Activated CD4-positive, alpha-beta T cell treated with anti-CD3 and anti-CD28 coated beads for 4 hours (primary cell): ENCODE measurements around the gene CNOT8.
A peak's percentile ranks its signal among the peaks of the same experiment; 100 is the strongest.

Experiments used
- DNase-seq, 2 donors: peaks; one replicate each; pipeline ENCODE4 v3.0.0-alpha.2; 2020

The CNOT8 gene

GRCh38 chr5:154836225-154836624 lies 22.2 kb upstream of the CNOT8 start:
- DNase-seq = no peak

DNA sequence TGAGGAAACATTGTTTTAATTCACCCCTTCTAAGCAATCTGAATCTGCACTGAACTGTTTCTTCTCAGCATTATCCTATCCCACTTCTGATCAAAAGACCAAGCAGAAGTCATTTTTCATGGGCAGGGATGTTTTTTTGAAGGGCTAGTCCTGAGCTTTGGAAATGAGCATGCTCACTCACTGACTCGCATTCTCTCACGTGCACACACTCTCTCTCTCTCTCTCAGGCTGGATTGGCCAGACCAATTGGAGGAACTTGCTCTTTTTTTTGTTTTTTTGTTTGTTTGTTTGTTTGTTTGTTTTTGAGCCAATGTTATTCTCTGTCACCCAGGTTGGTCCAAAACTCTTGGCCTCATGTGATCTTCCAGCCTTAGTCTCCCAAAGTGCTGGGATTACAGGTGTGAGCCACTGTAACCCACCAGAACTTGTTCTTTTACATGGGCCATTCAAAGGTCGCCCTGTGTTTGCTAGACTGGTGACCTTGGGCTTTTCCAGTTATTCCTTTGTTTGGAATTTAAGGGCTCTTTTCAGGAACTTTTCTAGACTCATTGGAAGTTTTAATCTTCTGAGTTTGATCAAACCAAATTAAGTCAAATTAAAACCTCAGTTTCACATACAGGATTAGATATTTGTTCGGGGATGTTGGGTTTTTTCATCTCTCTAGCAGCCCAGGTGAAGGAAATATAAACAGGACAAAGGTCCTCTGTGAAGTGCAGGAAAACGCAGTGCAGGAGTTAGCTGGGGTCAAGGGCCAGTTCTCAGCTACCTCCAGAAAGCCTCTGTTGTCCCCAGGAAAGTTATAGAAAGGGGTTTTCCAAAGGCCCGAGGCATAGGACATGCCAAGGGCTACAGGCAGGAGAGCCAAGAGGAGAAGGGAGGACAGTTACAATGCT lies 21.2 kb upstream of the CNOT8 start:
- DNase-seq = no peak

DNA sequence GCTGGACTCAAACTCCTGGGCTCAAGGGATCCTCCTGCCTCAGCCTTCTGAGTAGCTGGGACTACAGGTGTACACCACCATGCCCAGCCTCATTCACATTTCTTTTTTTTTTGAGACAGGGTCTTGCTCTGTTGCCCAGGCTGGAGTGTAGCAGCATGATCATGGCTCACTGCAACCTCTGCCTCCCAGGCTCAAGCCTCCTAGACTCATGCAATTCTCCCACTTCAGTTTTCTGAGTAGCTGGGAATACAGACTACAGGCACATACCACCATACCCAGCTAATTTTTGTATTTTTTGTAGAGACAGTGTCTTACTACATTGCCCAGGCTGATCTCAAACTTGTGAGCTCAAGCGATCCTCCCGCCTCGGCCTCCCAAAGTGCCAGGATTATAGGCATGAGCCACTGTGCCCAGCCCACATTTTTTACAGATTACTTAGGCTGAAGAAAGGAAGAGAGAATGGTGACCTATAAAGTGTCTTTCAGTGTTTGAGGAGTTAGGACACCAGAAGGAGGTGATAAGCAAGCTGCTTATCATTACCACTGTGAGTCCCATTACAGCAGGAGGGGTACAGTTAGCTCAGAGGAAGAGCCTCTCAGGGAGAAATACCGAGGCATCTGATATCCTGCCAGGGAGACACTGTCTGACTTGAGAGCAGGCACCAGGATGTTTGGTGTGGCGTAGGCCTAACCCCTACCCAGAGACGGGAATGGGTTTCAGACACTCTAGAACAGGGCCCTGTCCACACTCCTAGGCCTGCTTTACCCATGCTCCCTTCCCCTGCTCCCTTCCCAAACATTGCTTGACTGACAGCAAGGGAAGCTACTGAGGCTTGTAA lies 17.8 kb upstream of the CNOT8 start:
- DNase-seq = no peak

DNA sequence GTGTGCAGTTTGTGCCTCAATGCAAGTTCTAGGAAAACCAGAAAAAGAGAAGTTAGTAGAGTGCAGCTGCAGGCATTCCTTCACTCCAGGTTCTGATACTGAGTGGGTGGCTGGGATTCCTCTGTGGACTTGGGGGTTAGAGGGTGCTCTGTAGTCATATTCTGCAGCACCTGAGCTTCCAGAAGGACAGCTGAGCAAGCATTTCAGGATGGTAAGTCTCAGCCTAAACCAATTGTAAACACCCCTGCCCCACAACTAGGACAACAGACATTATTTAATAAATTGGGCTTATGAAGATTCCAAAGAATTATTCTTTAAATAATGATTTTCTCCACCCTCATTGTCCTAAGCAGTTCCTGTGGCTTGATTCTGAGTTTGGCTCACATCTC lies 17.2 kb upstream of the CNOT8 start:
- DNase-seq = no peak

DNA sequence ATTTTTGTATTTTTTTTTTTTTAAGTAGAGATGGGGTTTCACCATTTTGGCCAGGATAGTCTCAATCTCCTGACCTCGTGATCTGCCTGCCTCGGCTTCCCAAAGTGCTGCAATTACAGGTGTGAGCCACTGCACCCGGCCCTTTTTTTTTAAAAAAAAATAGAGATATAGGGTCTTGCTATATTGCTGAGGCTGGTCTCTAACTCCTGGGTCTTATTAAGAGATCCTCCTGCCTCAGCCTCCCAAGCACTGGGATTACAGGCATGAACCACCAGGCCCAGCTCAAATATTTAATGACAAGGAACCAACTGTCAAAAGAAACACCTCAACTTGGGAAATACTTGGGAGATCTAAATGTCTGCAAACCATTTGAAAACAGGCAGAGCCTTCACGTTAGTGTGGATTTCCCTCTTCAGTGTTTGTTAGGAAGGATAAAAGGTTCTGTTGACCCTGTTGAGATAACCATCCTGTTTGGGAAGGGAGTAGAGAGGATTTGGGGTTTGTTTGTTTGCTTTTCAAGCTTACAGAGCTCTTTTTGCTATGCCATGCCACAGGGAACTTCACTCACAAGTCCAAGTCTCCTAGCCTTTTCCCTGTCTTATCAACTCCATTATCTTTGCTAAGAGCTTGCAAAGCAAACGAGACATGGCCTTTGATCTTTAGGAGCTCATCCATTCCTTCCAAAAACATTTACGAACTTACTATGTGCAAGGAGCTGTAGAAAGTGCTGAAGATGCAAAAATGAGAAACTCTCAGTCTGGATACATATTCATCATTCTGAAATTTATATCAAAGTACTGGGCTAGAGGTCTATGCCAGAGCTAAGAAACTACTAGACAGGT lies 15.5 kb upstream of the CNOT8 start:
- DNase-seq = no peak

DNA sequence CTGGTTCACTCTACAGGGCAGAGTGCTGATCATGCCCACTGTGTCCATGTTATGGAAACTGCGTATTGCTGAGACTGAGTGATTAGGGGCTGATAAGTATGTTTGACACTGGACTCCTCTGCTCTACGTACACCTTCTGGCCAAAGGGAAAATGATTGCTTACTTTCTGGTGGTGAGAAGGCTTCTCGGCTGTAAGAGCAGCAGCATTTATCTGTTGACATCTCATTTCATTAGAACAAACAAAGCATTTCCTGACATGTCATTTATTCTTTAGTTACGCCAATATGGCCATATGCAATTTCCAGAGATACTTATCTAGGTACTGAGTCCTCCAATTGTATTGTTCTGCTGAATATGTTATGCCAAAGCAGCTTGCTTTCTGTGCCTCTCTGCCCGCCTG lies 13.6 kb upstream of the CNOT8 start:
- no peak for DNase-seq

GRCh38 chr5:154849264-154849785 lies 9.1 kb upstream of the CNOT8 start:
- DNase-seq = no peak

DNA sequence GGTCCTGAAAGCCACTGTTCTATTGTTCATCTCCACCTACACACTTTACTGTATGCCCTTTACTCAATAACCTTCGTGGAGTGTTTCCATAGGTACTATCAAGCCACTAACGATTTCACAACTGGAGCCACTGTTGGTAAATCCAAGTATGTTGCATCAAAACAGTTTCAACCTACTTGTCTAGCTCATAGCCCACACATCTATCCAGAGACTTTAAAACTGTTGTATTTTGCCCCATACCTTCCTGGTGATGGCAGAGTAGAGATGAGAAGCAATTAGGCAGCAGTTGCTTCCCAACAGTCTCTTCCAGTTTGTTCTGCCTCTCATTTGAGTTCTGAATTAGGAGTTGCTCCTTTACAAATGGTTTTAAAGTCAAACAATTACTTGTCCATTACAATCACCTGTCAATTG lies 8.6 kb upstream of the CNOT8 start:
- DNase-seq = no peak

GRCh38 chr5:154850255-154851062 lies 8.0 kb upstream of the CNOT8 start, which contains the start of gene FAXDC2:
TSS of gene FAXDC2 (minus strand) at chr5:154850603. CDS start at chr5:154838178, 12,425 bp downstream.
- DNase-seq = no peak

DNA sequence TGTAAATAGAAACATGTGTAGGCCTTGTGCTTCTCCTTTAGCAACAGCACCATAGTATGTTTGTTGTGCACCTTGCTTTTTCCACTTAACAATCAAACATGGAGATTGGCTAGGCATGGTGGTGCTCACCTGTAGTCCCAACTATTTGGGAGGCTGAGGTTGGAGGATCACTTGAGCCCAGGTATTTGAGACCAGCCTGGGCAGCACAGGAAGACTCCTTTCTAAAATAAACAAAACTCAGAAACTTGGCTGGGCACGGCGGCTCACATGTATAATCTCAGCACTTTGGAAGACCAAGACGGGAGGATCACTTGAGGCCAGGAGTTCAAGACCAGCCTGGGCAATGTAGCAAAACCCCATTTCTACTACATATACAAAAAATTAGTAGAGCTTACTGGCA lies 7.1 kb upstream of the CNOT8 start:
- DNase-seq = no peak

DNA sequence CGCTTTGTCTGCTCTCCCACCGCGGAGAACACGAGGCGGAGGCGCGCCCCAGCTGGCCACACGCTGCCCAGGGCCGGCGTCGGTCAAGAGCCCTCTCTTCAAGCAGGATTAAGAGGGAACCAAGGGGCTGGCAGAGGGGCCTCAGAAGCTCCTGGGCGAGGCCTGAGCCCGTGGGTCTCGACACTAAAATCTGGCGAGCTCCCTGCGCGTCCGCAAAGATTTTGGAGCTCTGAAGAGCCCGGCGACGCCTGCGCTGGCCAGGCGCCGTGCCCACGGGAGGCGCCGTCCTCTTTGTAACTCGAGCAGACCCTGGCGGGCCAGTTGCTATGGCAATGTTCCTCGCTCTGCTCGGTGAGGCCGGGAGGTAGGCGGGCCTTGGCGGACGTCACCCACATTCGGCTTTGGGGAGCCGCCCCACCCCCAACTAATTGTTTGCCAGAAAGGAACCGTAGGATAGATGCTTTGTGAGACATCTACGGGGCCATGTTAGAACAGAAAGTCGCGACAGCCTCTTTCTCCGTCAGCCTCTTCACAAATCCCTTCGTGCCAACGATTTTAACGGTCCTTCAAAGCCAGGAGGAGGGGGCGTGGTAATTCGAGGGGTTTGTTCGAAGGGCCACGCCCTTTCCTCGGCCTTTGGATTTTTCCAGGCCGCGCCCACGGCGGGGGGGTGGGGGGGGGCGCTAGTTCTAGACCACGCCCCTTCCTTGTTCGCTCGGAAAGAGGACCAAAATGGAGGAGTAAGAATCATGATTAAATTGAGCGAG lies 714 bp upstream of the CNOT8 start:
- peak; percentile 84 to 88 for DNase-seq

DNA sequence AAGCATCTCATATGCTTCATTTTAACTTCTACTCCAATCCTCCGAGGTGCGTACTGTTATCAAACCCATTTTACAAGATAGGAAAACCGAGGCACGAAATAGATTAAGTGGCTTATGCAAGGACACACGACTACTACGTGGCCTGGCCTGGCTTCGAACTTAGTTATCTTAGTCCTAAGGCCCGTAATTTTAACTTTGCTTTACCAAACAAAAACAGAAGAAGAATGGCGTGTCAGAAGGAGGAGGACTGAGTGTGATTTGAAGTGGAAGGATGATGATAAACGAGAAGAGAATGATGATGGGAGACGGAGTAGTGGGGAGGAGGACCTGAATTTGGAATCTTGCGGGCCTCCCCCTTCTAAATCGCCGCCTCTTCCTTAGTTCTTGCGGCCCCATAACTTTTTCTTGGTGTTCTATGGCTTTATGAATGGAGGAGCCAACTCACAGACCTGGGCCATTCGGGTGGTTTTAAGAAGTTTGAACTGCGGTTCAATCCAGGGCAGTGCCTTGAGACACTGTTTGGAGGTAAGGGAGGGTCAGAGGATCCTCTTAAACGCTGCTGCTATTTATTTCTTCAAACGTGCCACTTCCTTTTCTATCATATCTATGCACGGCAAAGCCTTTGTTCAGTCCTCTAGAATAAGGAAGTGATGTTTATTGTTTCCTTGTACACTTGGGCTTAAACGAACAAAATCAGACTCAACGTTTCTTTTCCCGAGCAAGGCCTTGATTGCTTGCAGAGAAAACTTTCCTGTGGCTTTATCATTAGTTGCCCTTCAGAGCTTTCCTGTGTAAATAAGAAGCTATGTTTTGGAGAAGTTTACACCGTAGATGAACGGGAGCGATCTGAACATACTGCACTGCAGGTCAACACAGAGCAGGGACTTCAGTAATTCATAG lies 795 bp downstream of the CNOT8 start:
- DNase-seq = peak in 1 of 2 donors; percentile 4

DNA sequence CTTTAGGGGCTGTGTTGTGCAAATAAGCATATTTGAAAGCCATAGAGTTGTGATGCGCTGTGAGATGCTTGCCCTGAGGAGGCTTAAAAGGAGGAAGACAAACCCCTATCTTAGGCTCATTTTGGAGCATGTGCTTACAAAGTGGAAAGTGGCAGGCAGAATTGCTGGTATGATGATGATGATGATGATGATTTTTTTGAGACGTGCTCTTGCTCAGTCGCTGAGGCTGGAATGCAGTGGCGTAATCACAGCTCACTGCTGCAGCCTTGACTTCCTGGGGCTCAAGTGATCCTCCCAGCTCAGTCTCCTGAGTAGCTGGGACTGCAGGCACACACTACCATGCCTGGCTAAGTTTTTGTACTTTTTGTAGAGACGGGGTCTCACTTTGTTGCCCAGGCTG lies 1.7 kb downstream of the CNOT8 start:
- no peak for DNase-seq

GRCh38 chr5:154860765-154861164 lies 2.3 kb downstream of the CNOT8 start:
- DNase-seq = no peak

DNA sequence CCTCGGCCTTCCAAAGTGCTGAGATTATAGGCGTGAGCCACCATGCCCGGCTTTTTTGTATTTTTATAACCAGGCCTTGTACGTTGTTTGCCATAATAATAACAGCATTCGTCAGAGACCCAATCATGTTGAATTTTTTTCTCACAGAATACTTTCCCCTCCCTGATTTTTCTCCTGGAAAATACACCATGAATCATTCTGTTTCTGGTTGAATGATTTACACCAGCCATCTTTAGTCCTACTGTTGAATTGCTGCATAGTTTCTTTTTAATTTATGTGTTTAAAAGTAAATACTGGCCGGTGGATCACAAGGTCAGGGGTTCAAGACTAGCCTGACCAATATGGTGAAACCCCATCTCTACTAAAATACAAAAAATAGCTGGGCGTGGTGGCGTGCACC lies 3.5 kb downstream of the CNOT8 start:
- DNase-seq = no peak

GRCh38 chr5:154862766-154863165 lies 4.3 kb downstream of the CNOT8 start:
- DNase-seq = no peak

DNA sequence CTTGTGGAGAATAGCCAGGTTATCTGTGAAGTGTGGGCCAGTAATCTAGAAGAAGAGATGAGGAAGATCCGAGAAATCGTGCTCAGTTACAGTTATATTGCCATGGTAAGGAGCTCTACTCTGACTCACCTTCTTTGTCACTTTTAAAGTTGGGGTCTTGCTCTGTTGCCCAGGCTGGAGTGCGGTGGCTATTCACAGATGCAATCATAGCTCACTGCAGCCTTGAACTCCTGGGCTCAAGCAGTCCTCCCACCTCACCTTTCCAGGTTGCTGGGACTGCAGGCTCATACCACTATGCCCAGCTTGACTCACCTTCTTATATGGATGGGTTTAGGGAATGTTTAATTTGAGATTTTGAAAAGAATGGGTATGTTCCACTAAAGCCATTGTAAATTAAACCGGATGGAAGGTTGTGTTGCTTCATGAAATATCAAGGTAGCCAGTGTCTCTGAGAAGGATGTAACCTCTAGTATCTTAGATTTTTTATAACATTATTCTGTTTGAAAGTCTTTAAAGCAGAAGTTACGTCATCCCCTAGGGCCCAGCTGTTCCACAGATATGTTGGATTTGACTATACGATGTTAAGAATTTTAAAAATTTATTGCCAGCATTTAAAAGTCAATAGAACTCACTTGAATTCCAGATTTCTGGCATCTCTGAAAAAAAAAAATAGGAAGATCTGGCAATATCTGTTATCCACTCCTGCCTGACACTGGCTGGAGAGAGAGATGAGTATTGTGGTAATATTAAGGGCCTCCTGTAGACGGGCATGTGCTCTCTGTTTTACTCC lies 5.1 kb downstream of the CNOT8 start:
- DNase-seq = no peak

DNA sequence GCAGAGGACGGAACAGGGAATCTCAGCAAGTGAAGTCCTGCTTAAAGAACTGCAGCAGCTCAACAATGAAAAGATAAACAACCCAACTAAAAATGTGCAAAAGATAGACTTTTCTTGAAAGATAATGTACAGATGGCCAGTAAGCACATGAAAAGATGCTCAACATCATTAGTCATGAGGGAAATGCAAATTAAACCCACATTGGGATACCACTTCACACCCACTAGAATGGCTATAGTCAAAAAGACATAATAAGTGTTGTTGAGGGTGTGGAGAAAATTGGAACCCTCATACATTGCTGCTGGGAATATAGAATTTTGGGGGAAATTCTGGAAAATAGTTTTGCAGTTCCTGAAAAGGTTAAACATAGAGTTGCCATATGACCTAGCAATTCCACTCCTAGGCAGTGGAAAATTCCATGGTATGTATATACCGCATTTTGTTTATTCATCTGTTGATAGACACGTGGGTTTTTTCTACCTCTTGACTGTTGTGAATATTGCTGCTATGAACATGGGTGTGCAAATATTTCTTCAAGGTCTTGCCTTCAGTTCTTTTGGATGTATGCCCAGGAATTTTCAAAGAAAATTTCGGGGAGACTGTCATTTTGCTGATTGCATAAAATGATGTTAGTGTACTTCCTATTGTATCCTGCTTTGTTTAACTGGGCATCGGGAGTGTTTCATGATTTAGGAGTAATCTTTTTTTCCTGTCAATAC lies 7.2 kb downstream of the CNOT8 start:
- no peak for DNase-seq
